HUES48 (cell line): ENCODE measurements around the gene SEPTIN5.

Experiments used
- H3K27ac ChIP-seq: one replicate; pipeline ENCODE4 v1.7.0; 2013; ENCODE audit warnings: low read depth, low read length, inconsistent platforms
- H3K27me3 ChIP-seq: 2 replicates; pipeline ENCODE4 v1.6.1; 2013; ENCODE audit warnings: mild to moderate bottlenecking, low read length; ENCODE audit not compliant: control insufficient read depth, insufficient read depth
- H3K36me3 ChIP-seq: 2 replicates; pipeline ENCODE4 v1.6.1; 2013; ENCODE audit warnings: low read length; ENCODE audit not compliant: control insufficient read depth, insufficient read depth
- H3K4me1 ChIP-seq: 2 replicates; pipeline ENCODE4 v1.6.1; 2013; ENCODE audit warnings: mild to moderate bottlenecking, low read length; ENCODE audit not compliant: control insufficient read depth, insufficient read depth
- H3K4me3 ChIP-seq: 2 replicates; pipeline ENCODE4 v1.5.1; 2013; ENCODE audit warnings: mild to moderate bottlenecking, low read depth, low read length
- H3K9ac ChIP-seq: 2 replicates; pipeline ENCODE4 v1.6.1; 2013; ENCODE audit warnings: mild to moderate bottlenecking, low read depth, low read length, moderate library complexity
- H3K9me3 ChIP-seq: 2 replicates; pipeline ENCODE4 v1.6.1; 2013; ENCODE audit warnings: low read length; ENCODE audit not compliant: control insufficient read depth, insufficient read depth

Gene SEPTIN5

GRCh38 chr22:19717691-19718455, 3.6 kb downstream of the SEPTIN5 start:
- no peak overlapping the region for H3K9ac ChIP-seq
- H3K27ac ChIP-seq, result no peak overlapping the region

GRCh38 chr22:19718456-19719049, 4.2 kb downstream of the SEPTIN5 start:
- no peak overlapping the region for H3K9ac ChIP-seq
- H3K27me3 ChIP-seq, result peaks cover 95% of the 10 kb centered on the region
- H3K4me3 ChIP-seq, result peak overlapping the region; percentile 60
- no peaks in the 10 kb centered on the region for H3K9me3 ChIP-seq
- H3K27ac ChIP-seq, result no peak overlapping the region
- H3K36me3 ChIP-seq, result no peaks in the 10 kb centered on the region
- H3K4me1 ChIP-seq, result peaks cover 11% of the 10 kb centered on the region

More at GRCh38 chr22:19717691-19718455, 3.6 kb downstream of the SEPTIN5 start:
- Histone ChIP-seq H3K27me3 (peaks cover 95% of the 10 kb centered on the region), H3K9me3 (no peaks in the 10 kb centered on the region), H3K36me3 (no peaks in the 10 kb centered on the region), H3K4me1 (peaks cover 7% of the 10 kb centered on the region), H3K4me3 (peak overlapping the region; percentile 60; the same call in 1 of the 2 replicates)

GRCh38 chr22:19719050-19719482, 4.8 kb downstream of the SEPTIN5 start:
- Histone ChIP-seq H3K36me3 (no peaks in the 10 kb centered on the region), H3K27ac (no peak overlapping the region), H3K4me1 (peaks cover 11% of the 10 kb centered on the region), H3K9me3 (no peaks in the 10 kb centered on the region), H3K27me3 (peaks cover 95% of the 10 kb centered on the region), H3K4me3 (peak overlapping the region; percentile 60; the same call in 1 of the 2 replicates), H3K9ac (no peak overlapping the region)

GRCh38 chr22:19719488-19720021, 5.3 kb downstream of the SEPTIN5 start:
- Histone ChIP-seq H3K27me3 (peaks cover 98% of the 10 kb centered on the region), H3K9ac (no peak overlapping the region), H3K4me3 (no peak overlapping the region)

DNA sequence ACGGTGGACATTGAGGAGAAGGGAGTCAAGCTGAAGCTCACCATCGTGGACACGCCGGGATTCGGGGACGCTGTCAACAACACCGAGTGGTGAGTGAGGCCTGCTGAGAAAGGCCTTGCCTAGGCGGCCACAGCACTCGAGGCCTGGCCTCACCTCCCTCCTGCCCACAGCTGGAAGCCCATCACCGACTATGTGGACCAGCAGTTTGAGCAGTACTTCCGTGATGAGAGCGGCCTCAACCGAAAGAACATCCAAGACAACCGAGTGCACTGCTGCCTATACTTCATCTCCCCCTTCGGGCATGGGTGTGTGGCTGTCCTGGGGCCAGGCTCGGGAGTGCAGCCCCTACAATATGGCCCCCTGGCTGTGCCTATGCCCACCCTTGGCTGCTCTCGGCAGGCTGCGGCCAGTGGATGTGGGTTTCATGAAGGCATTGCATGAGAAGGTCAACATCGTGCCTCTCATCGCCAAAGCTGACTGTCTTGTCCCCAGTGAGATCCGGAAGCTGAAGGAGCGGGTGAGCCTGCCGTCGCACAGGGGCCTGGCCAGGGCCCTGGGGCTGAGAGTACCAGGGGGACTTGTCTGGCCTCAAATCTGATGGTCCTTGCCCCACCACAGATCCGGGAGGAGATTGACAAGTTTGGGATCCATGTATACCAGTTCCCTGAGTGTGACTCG, 6.0 kb downstream of the SEPTIN5 start:
- Histone ChIP-seq H3K4me3 (no peak overlapping the region), H3K4me1 (peaks cover 11% of the 10 kb centered on the region), H3K27me3 (peaks cover 98% of the 10 kb centered on the region), H3K36me3 (no peaks in the 10 kb centered on the region), H3K9me3 (no peaks in the 10 kb centered on the region), H3K9ac (no peak overlapping the region), H3K27ac (no peak overlapping the region)

More at GRCh38 chr22:19719488-19720021, 5.3 kb downstream of the SEPTIN5 start:
- Histone ChIP-seq H3K36me3 (no peaks in the 10 kb centered on the region), H3K4me1 (peaks cover 11% of the 10 kb centered on the region), H3K27ac (no peak overlapping the region), H3K9me3 (no peaks in the 10 kb centered on the region)

GRCh38 chr22:19720999-19721329, 6.7 kb downstream of the SEPTIN5 start:
- Histone ChIP-seq H3K36me3 (no peaks in the 10 kb centered on the region), H3K27ac (no peak overlapping the region), H3K4me3 (no peak overlapping the region), H3K27me3 (peaks cover 99% of the 10 kb centered on the region), H3K9ac (no peak overlapping the region), H3K9me3 (no peaks in the 10 kb centered on the region), H3K4me1 (peaks cover 11% of the 10 kb centered on the region)

DNA sequence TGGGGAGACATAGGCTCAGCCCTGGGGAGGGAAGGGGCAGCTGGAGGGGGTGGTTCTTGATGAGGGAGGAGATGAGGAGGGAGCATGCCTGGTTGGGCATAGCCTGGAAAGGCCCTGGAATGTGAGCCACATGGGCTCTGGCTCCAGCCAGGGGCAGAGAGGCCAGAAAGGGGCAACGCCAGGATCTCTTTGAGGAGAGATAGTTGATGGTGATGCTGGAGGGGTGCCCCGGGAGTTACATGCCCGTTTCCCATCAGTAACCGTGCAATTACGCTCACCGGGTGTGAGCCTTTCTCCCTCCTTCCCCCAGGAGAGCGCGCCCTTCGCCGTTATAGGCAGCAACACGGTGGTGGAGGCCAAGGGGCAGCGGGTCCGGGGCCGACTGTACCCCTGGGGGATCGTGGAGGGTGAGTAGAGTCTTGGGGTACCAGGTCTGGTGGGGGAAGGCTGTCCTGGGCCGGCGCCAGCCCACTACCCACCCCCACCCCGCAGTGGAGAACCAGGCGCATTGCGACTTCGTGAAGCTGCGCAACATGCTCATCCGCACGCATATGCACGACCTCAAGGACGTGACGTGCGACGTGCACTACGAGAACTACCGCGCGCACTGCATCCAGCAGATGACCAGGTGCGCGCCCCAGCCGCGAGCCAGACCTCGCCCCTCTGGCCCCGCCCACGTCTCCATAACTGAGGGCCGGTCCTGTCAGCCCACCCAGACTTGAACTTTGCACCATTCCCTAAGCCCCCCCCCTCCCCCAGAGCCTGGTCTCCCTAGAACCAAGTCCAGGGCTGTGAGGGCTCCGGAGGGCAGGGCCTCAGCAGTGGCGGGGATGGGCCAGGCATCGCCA, 7.3 kb downstream of the SEPTIN5 start:
- no peaks in the 10 kb centered on the region for H3K9me3 ChIP-seq
- peak overlapping the region; percentile 48; the same call in 1 of the 2 replicates for H3K4me3 ChIP-seq
- H3K27me3 ChIP-seq, result peaks cover 99% of the 10 kb centered on the region
- peaks cover 11% of the 10 kb centered on the region for H3K4me1 ChIP-seq
- H3K27ac ChIP-seq, result no peak overlapping the region
- no peaks in the 10 kb centered on the region for H3K36me3 ChIP-seq
- no peak overlapping the region for H3K9ac ChIP-seq

DNA sequence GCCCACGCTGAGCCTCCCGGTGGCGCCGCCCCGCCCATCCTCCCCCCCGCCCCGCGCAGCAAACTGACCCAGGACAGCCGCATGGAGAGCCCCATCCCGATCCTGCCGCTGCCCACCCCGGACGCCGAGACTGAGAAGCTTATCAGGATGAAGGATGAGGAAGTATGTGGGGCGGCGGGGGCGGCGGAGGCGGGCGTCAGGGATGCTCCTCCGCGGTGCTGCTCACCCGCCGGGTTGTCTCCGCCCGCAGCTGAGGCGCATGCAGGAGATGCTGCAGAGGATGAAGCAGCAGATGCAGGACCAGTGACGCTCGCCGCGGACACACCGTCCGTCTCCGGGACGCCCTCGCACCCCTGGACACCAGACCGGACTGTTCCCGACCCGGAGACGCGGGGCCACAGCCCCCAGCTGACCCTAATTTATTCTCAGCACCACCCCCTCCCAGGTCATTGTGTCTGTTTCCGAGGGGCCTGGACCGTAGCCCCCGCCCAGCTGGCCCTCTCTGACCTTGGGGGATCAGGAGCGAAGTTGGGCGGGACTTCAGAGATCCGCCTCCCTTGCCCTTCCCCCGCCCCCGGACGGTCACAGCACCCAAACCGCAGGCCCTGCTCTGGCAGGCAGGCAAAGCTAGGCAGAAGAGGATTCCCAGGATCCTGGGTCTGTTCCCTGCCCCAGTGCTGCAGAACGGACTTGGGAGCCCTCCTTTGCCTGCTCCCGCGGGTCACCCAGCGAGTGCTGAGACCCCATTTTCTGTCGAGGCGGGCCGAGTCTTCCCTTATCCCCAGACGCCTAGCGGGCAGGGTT, 8.1 kb downstream of the SEPTIN5 start:
- no peaks in the 10 kb centered on the region for H3K9me3 ChIP-seq
- H3K27me3 ChIP-seq, result peaks cover 100% of the 10 kb centered on the region
- H3K27ac ChIP-seq, result no peak overlapping the region
- H3K9ac ChIP-seq, result no peak overlapping the region
- H3K4me3 ChIP-seq, result peak overlapping the region; percentile 53
- H3K36me3 ChIP-seq, result no peaks in the 10 kb centered on the region
- H3K4me1 ChIP-seq, result peaks cover 11% of the 10 kb centered on the region

DNA sequence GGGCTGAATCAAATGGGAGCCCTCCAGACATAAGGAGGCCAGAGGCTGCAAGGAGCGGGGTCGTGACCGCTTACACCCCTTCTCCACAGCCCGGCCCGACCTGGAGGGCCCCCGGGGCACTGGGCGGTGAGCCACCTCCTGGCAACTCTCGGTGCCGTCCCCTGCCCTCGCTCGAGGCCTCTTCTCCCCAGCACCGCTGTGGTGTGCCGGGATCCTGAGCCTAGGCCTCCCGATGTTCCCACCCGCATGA, 8.6 kb downstream of the SEPTIN5 start:
- Histone ChIP-seq H3K9me3 (no peaks in the 10 kb centered on the region), H3K27ac (no peak overlapping the region), H3K27me3 (peaks cover 100% of the 10 kb centered on the region), H3K36me3 (no peaks in the 10 kb centered on the region), H3K4me1 (peaks cover 11% of the 10 kb centered on the region), H3K9ac (no peak overlapping the region), H3K4me3 (peak overlapping the region; percentile 53)
